GM21423 (cell line): ENCODE data around the gene CAPN6.

Experiments used
- ATAC-seq: cut with Tn5 transposase; IDR thresholded peaks from one replicate; pipeline ENCODE4 v1.9.1; 2021; ENCODE audit warnings: mild to moderate bottlenecking, moderate library complexity; ENCODE audit not compliant: unreplicated experiment

Gene CAPN6

GRCh38 chrX:111207851-111208250 is 62.4 kb downstream of the CAPN6 start:
- ATAC-seq, result no peak

- no peak for ATAC-seq
Observed at GRCh38 chrX:111200327-111200726, 70.0 kb downstream of the CAPN6 start.

- ATAC-seq, result no peak
Observed at GRCh38 chrX:111199505-111199904, 70.8 kb downstream of the CAPN6 start.
